Upper lobe of right lung (tissue), 1 donor: ENCODE data around the gene ITGA1. TPM values are rescaled to one million over a fixed set of nuclear protein-coding genes. Genes with fewer than 3 reads are reported as not detected.

Source experiments
- ATAC-seq: fragments of 200-7000 bp; cut with Tn5 transposase; one replicate; pipeline ENCODE4 v1.9.1; 2020; ENCODE audit warnings: mild to moderate bottlenecking, moderate library complexity
- DNase-seq: peaks from one replicate; pipeline ENCODE4 v3.0.0-alpha.2; 2020
- H3K27ac ChIP-seq: fragments of 200-600 bp; one replicate; pipeline ENCODE4 v1.8.0; 2022
- H3K27me3 ChIP-seq: fragments of 200-600 bp; one replicate; pipeline ENCODE4 v1.8.0; 2022; ENCODE audit warnings: mild to moderate bottlenecking
- H3K36me3 ChIP-seq: fragments of 200-600 bp; one replicate; pipeline ENCODE4 v1.8.0; 2022
- H3K4me1 ChIP-seq: fragments of 200-600 bp; one replicate; pipeline ENCODE4 v1.8.0; 2022
- H3K4me3 ChIP-seq: fragments of 200-600 bp; one replicate; pipeline ENCODE4 v1.8.0; 2022; ENCODE audit warnings: mild to moderate bottlenecking
- H3K9me3 ChIP-seq: fragments of 200-600 bp; one replicate; pipeline ENCODE4 v1.8.0; 2022
- intact Hi-C: fragments of 100-400 bp; cut with DNase I; formaldehyde crosslinking; loops from one replicate; pipeline ENCODE4 v1.11.0; 2022
- total RNA-seq: library from RNA; stranded (reverse); fragmentation: NEBNext Ultra II Directional; extraction: Animal tissue kit (Norgen Biotek cat#: 25700); gene quantifications from one replicate; pipeline ENCODE4 v1.2.1, GENCODE V29; 2021
- TF ChIP-seq, protein P1 (sequence below): fragments of 200-600 bp; IDR thresholded peaks from one replicate; pipeline ENCODE4 v1.8.0; 2022; ENCODE audit warnings: antibody characterized with exemption
- donor health status: DM: no; HTN: yes; CAD: no; lungs with severe emphysema.

The ITGA1 gene
- total RNA-seq, 1 donor from 2014 or later = 94.8 TPM

DNA sequence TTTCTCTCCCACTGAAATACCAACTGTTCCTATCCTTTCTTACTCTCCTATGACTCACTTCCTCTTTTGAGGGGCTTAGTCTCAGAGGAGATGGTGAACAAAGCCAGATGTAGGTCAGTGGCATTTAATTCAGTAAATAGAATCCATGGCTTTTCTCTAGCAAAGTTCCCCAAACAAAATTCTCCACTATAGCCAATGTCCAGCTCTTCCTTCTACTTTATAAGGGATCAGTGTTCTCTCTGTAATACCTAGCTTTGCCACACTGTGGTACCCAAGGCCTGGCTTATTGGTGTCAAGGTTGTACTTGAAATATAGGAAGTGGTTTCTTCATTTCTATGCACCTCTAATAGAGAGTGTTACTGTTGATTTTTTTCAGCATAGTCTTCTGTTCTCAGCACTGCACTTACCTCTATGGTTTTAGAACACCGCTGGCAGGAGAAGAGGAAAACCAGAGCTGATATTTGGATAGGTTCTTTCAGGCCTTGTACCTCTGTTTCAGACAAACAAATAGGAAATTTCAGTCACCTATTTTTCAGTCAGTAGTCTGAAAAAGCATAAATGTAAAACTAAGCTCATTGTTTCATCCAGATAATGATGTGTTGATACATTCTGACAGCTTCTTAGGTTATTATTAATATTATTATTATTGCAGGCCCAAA is 160.8 kb downstream of the ITGA1 start:
- peak; percentile 98 for ATAC-seq
- TF ChIP-seq, protein P1, sequence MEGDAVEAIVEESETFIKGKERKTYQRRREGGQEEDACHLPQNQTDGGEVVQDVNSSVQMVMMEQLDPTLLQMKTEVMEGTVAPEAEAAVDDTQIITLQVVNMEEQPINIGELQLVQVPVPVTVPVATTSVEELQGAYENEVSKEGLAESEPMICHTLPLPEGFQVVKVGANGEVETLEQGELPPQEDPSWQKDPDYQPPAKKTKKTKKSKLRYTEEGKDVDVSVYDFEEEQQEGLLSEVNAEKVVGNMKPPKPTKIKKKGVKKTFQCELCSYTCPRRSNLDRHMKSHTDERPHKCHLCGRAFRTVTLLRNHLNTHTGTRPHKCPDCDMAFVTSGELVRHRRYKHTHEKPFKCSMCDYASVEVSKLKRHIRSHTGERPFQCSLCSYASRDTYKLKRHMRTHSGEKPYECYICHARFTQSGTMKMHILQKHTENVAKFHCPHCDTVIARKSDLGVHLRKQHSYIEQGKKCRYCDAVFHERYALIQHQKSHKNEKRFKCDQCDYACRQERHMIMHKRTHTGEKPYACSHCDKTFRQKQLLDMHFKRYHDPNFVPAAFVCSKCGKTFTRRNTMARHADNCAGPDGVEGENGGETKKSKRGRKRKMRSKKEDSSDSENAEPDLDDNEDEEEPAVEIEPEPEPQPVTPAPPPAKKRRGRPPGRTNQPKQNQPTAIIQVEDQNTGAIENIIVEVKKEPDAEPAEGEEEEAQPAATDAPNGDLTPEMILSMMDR = peak; percentile 81

DNA sequence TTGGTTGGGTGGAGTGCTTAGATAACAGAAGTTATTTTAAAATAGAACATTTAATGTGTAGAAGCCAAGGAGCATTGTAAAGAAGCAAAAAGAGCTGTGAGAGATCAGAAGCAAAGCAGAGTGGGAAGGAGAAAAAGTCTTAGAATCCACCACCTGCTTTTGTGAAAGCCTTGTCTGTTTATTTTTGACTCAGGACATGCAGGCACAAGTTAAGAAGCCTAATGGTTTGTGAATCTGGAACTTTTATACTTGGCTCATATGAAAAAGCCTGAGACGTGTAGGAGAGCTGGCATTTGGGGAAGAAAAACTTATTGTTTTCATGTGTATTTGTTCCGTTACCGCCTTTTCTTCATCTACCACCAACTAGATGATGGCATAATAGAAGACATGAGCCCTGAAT is 163.0 kb downstream of the ITGA1 start:
- intact Hi-C loops = no loop called here
- peaks cover 9% of the 10 kb centered on the region for H3K4me1 ChIP-seq
- TF ChIP-seq, protein P1 = no peak
- ATAC-seq = no peak
- H3K9me3 ChIP-seq = no peaks in the 10 kb centered on the region
- peaks cover 29% of the 10 kb centered on the region for H3K36me3 ChIP-seq
- DNase-seq = no peak
- H3K4me3 ChIP-seq = no peak overlapping the region
- no peak overlapping the region for H3K27ac ChIP-seq
- H3K27me3 ChIP-seq = no peaks in the 10 kb centered on the region

More for the DNA sequence above, 160.8 kb downstream of the ITGA1 start:
- no peak for DNase-seq
- Histone ChIP-seq H3K9me3 (no peaks in the 10 kb centered on the region), H3K27me3 (no peaks in the 10 kb centered on the region), H3K27ac (no peak overlapping the region), H3K4me3 (no peak overlapping the region), H3K4me1 (peaks cover 9% of the 10 kb centered on the region), H3K36me3 (peaks cover 19% of the 10 kb centered on the region)
- intact Hi-C loops = loop anchor here (5.0 kb wide), 1 partner anchor 149 kb away; no protein-coding TSS in a partner anchor

DNA sequence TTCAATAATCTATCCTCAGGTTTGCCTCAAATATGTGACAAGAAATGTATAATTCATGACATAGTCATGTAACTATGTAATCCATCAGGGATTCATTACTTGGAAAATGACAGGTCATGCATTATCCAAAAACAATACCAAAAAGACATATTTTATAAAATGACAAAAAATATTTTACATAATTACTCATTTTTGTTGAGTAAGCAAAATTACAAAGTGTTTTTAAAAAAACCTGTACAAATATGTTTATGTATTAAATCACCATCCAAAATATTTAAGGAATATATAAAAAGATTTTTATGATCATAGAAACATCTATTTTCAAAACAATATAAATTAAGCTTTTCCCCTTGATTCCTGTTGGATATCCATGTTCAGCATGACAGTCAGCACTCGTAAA is 164.8 kb downstream of the ITGA1 start:
- ATAC-seq = no peak
- intact Hi-C loops = no loop called here

DNA sequence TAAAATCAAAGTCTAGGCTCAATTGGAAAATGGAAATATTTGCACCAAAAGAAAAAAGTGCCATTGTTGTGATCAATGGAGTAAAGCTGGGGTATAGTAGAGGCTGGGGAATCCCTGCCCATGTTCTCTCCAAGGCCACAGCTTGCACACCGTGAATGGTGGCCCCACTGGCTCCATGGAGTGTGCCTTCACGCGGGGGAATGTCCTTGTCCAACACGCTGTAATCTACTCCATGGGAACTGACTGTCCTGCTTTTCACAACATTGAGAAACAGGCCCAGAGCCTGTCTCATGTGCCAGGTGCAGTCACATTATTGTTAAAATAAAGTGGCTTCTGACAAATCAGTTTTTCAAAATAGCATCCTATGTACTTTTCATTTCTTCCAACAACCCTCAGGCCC is 168.3 kb downstream of the ITGA1 start:
- intact Hi-C loops = no loop called here
- Histone ChIP-seq H3K27me3 (no peaks in the 10 kb centered on the region), H3K4me1 (no peaks in the 10 kb centered on the region), H3K36me3 (peaks cover 24% of the 10 kb centered on the region), H3K27ac (no peak overlapping the region), H3K4me3 (no peak overlapping the region), H3K9me3 (no peaks in the 10 kb centered on the region)
- TF ChIP-seq, protein P1 = no peak
- ATAC-seq (no peak), DNase-seq (no peak)

More for the DNA sequence above, 164.8 kb downstream of the ITGA1 start:
- Histone ChIP-seq H3K27ac (no peak overlapping the region), H3K36me3 (peaks cover 24% of the 10 kb centered on the region), H3K27me3 (no peaks in the 10 kb centered on the region), H3K4me3 (no peak overlapping the region), H3K4me1 (no peaks in the 10 kb centered on the region), H3K9me3 (no peaks in the 10 kb centered on the region)
- DNase-seq = no peak
- TF ChIP-seq, protein P1 = no peak

DNA sequence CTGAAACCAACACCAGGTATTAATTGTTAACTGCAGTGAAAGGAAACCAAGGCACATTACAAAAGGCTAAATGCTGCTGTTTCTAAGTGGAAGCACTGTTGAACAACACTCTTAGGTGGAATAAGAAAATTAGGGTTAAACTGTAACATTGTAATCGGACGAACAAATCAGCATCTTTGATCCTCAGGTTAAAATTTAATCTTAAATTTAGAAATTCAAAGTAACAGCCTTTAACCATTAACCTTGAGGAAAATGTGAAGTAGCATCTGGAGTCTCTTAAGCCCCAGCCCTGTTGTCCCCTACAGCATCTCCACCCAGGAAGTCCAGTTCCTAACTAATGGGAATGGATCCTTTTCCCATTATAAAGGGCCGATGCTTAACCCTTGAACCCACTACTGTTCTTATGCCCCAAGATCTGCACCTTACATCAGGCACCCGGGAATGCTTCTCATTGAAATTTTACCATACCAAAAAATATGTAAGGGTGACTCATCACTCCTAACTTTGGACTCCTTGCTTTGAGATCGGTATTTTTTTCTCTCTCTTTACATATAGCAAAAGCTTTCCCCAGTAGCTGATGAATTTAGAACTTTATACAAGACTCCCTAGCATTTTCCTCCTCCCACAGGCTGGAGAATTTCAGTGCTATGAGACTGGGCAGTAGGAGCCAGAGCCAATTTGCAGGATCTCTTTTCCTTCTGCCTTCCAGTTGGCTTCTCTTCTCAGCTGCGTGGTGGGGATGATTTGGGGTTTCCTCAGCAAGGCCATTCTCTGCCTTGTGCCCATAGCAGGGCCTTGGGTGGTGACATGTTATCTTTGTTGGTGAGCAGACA is 169.4 kb downstream of the ITGA1 start:
- H3K9me3 ChIP-seq = no peaks in the 10 kb centered on the region
- no peak overlapping the region for H3K4me3 ChIP-seq
- ATAC-seq = no peak
- no peak for DNase-seq
- no peaks in the 10 kb centered on the region for H3K4me1 ChIP-seq
- intact Hi-C loops = no loop called here
- TF ChIP-seq, protein P1 = no peak
- H3K27ac ChIP-seq = no peak overlapping the region
- no peaks in the 10 kb centered on the region for H3K27me3 ChIP-seq
- H3K36me3 ChIP-seq = peaks cover 24% of the 10 kb centered on the region
